C4-2B (cell line): ENCODE results near the gene LOC128125822.

ENCODE experiments used
- CTCF ChIP-seq: fragments of 450-650 bp; conservative IDR thresholded peaks from 2 replicates; pipeline ENCODE4 v1.5.1; 2017; ENCODE audit warnings: mild to moderate bottlenecking
- ZFX ChIP-seq: fragments of 450-650 bp; IDR thresholded peaks from 2 replicates; pipeline ENCODE4 v1.6.1; 2017

GRCh38 chr6:63572044-63572746, at the start of gene LOC128125822, which contains the start of gene PTP4A1:
- TF ChIP-seq CTCF, result no peak
- TF ChIP-seq ZFX, result no peak
